GM18951 (cell line): ENCODE results near the gene SLFNL1.

Source experiments
- POLR2A ChIP-seq: IDR thresholded peaks from 4 replicates; pipeline ENCODE4 v1.6.1; 2011; ENCODE audit warnings: mild to moderate bottlenecking; ENCODE audit not compliant: insufficient read length, insufficient read depth; ENCODE audit errors: extremely low read depth
- in situ Hi-C: fragments of 300-500 bp; cut with MboI; formaldehyde crosslinking; loops from one replicate; pipeline ENCODE4 v1.12.0; 2022; ENCODE audit warnings: low sequenced_read_pairs, mixed read lengths, inconsistent platforms; ENCODE audit not compliant: unreplicated experiment

SLFNL1 gene

GRCh38 chr1:41030872-41031616, 9.5 kb upstream of the SLFNL1 start:
- in situ Hi-C loops, result no loop called here
- no peak for TF ChIP-seq POLR2A

GRCh38 chr1:41028034-41028642, 6.6 kb upstream of the SLFNL1 start:
- in situ Hi-C loops, result no loop called here
- TF ChIP-seq POLR2A, result no peak

GRCh38 chr1:41025979-41026819, 4.7 kb upstream of the SLFNL1 start:
- in situ Hi-C loops, result no loop called here

GRCh38 chr1:41024953-41025352, 3.4 kb upstream of the SLFNL1 start:
- TF ChIP-seq POLR2A, result no peak
- in situ Hi-C loops, result no loop called here

More at GRCh38 chr1:41025979-41026819, 4.7 kb upstream of the SLFNL1 start:
- no peak for TF ChIP-seq POLR2A

GRCh38 chr1:41023279-41023990, 1.9 kb upstream of the SLFNL1 start:
- TF ChIP-seq POLR2A, result no peak
- in situ Hi-C loops, result no loop called here

GRCh38 chr1:41022424-41022823, 899 bp upstream of the SLFNL1 start:
- no peak for TF ChIP-seq POLR2A

GRCh38 chr1:41020654-41021053, 871 bp downstream of the SLFNL1 start:
- in situ Hi-C loops, result no loop called here
- TF ChIP-seq POLR2A, result no peak

More at GRCh38 chr1:41022424-41022823, 899 bp upstream of the SLFNL1 start:
- in situ Hi-C loops, result no loop called here

GRCh38 chr1:41020109-41020576, 1.4 kb downstream of the SLFNL1 start:
- TF ChIP-seq POLR2A, result no peak
- in situ Hi-C loops, result no loop called here

- no peak for TF ChIP-seq POLR2A
- in situ Hi-C loops, result no loop called here
These were observed 2.2 kb downstream of the SLFNL1 start for GRCh38 chr1:41019353-41019745.

GRCh38 chr1:41018018-41018410, 3.5 kb downstream of the SLFNL1 start:
- in situ Hi-C loops, result no loop called here
- no peak for TF ChIP-seq POLR2A

GRCh38 chr1:41017141-41018017, 4.1 kb downstream of the SLFNL1 start:
- no peak for TF ChIP-seq POLR2A
- in situ Hi-C loops, result no loop called here

GRCh38 chr1:41015897-41016470, 5.5 kb downstream of the SLFNL1 start:
- in situ Hi-C loops, result no loop called here
- peak; percentile 24 for TF ChIP-seq POLR2A
